ENCODE measurements around the gene WDR11.
"Not testable (repeated sequence)": the region's sequence is repeated elsewhere in the genome, so short reads cannot be mapped to it uniquely, and the experiment has no call there.

GRCh38 chr10:120923886-120924285 lies 72.7 kb downstream of the WDR11 start:
- TF ChIP-seq CTCF (IDR thresholded peaks at IDR 0.05); POLR2A (IDR thresholded peaks at IDR 0.05; ENCODE audit: low read depth); POLR2AphosphoS5 (IDR thresholded peaks at IDR 0.05): not testable (repeated sequence)

All from esophagus muscularis mucosa (tissue), 3 donors.